Measurements from ENCODE around the gene ARG2. TPM values are rescaled to one million over a fixed set of nuclear protein-coding genes. Genes with fewer than 3 reads are reported as not detected.

The ARG2 gene
- total RNA-seq, 1 donor from 2014 or later, result 9.5 TPM

- DNase-seq (ENCODE audit: low spot score), result no peak
Measured at GRCh38 chr14:67638642-67639041, 18.9 kb downstream of the ARG2 start.

GRCh38 chr14:67641480-67641879 is 21.8 kb downstream of the ARG2 start:
- DNase-seq (ENCODE audit: low spot score), result no peak

DNA sequence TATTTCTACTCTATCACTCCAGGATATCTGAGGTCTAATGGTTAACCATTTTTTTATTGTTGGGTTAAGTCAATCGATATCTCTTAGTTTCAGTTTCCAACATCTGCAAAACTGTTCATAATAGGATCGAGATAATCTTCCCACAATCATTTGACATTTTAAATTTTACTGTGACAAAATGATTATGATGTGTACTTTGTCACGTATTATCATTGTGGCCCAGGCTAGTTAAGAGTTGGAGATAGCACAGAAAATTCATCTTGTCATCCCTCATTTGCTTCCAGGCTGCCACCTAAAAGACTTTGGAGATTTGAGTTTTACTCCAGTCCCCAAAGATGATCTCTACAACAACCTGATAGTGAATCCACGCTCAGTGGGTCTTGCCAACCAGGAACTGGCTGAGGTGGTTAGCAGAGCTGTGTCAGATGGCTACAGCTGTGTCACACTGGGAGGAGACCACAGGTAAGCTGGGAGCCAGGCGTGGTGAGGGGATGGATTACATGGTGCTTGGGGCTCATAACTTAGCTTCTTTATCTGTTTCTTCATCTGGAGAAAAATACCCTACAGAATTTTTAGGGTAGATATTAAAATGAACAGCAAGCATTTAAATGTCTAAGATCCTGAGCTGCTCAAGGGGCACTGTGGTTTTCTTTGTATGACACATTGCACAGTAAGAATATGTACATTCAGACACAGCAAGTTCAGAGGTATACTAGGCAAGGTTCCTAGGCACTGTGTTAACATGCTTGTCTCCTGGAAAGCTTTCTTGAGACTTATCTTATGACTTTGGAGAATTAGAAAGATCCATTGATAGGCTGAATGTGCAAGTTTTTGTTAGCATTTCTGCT is 22.4 kb downstream of the ARG2 start:
- DNase-seq (ENCODE audit: low spot score), result no peak

- no peak for DNase-seq (ENCODE audit: low spot score)
Measured at GRCh38 chr14:67643713-67644112, 24.0 kb downstream of the ARG2 start.

DNA sequence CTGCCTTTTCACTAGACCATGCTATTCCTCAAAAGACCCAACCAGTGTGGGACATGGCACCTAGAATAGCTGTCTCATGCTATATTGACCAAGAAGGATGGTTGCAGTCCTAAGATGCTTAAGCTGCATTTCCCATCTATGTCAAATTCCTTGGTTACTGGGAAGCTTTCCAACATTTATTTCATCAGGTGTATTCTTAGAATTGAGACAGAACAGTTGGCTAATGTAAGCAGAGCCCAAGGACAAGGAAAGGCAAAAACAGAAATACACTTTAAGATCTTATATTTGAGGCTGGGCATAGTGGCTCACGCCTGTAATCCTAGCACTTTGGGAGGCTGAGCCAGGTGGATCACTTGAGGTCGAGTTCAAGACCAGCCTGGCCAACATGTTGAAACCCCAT is 24.7 kb downstream of the ARG2 start:
- DNase-seq (ENCODE audit: low spot score), result no peak

GRCh38 chr14:67645414-67645813 is 25.7 kb downstream of the ARG2 start:
- DNase-seq (ENCODE audit: low spot score), result no peak

GRCh38 chr14:67646131-67646530 is 26.4 kb downstream of the ARG2 start:
- DNase-seq (ENCODE audit: low spot score), result no peak

DNA sequence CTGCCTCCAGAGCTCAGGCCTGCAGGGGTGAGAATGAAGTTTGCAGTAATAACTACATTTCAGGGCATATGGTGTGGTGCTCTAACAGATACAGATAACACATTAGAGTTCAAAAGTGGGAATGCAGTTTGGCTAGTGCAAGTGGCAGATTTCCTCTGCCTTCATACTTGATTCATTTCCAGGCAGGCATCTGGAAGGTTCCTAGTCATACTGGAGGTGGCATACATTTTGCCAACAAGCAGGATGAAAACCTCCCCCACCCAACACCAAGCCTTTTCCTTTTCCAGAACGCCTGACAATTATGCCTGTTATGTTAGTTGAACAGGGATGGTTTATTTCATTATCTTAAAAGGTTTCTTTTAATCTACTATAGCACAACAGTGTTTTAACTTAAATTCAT is 30.4 kb downstream of the ARG2 start:
- no peak for DNase-seq (ENCODE audit: low spot score)

DNA sequence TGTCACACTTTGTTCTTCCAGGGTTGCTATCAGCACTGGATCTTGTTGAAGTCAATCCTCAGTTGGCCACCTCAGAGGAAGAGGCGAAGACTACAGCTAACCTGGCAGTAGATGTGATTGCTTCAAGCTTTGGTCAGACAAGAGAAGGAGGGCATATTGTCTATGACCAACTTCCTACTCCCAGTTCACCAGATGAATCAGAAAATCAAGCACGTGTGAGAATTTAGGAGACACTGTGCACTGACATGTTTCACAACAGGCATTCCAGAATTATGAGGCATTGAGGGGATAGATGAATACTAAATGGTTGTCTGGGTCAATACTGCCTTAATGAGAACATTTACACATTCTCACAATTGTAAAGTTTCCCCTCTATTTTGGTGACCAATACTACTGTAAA is 31.0 kb downstream of the ARG2 start:
- no peak for DNase-seq (ENCODE audit: low spot score)

GRCh38 chr14:67652189-67652588 is 32.5 kb downstream of the ARG2 start:
- DNase-seq (ENCODE audit: low spot score), result no peak

DNA sequence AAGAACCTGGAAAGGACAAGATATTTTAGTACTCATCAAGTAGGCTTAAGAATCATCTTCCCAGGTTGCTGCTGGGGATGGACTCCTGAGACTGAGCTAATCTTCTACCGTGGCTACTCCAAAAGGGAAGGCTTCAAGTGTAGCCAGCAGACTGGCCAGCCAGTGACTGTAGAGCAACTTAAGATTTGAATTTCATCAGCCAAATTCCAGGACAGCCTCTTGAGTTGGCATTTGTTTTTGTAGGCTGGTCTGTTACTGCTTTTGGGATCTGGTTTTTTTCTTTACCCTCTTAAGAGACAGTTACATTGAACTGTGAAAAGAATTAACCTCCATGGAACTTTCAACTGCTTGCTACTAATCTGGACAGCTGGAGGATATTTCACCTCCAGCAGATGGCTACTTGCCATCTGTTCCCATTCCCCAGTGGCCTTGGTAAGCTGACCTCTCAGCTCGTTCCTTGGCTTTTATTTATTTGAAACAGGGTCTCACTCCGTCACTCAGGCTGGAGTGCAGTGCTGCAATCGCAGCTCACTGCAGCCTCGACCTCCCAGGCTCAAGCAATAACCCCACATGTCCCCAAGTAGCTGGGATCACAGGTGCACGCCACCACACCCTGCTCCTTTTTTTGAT is 34.0 kb downstream of the ARG2 start:
- DNase-seq (ENCODE audit: low spot score), result no peak

GRCh38 chr14:67663633-67664032 is 43.9 kb downstream of the ARG2 start:
- no peak for DNase-seq (ENCODE audit: low spot score)

DNA sequence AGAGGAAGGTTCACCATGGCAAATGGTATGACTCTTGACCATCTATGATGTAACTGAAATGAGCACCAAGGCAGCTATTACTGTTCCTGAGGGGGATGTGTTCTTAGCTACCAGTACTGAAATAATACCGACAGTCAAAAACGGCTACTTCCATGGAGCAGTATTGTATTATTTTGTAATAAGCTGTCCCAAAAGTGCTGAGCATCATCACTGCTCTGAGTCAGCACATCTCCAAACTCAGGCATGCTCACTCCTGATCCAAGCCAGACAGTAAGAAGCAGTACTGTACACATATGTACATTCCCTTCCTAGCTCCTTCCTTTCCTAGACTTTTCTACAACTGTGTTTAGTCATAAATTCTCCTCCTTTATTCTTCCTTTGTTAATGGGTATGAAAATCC is 46.1 kb downstream of the ARG2 start:
- DNase-seq (ENCODE audit: low spot score), result no peak

GRCh38 chr14:67666750-67667449 is 47.2 kb downstream of the ARG2 start:
- DNase-seq (ENCODE audit: low spot score), result peak; percentile 32

DNA sequence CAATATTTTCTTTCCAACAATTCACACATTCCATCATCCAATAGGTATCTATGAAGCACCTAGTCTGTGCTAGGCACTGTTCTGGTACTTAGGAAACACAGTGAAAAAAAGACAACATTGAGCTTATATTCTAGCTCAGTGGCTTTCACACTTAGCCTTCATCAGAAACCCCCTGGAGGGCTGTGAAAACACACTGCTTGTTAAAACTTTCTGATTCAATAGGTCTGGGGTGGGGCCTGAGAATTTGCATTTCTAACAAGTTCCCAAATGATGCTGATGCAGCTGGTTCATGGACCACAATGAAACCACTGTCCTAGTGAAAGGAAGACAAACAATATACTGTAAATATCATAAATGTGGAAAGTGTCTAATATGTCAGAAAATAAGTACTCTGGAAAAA is 48.8 kb downstream of the ARG2 start:
- no peak for DNase-seq (ENCODE audit: low spot score)

DNA sequence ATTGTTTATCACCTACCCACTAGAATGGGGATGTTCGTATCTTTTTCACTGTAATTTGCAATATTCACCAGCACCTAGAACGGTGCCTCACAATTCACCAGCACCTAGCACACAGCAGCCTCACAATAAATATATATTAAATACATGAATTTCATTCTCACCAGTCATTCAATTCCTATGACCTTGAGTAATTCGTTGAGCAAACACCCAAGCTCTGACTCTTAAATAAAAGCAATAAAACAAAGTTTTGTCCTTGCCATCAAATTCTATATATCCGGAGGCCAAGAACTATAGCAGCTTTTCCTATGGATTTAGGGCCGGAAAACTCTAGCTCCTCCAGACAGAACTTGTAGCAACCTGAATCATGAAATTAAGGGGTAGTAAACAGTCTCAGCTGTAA is 53.7 kb downstream of the ARG2 start:
- DNase-seq (ENCODE audit: low spot score), result no peak

- peak; percentile 61 for DNase-seq (ENCODE audit: low spot score)
Measured at GRCh38 chr14:67674139-67674479, 54.4 kb downstream of the ARG2 start.

- DNase-seq (ENCODE audit: low spot score), result peak; percentile 75
Measured at GRCh38 chr14:67674480-67675218, 54.9 kb downstream of the ARG2 start, which contains the start of gene VTI1B. VTI1B (minus strand) TSS chr14:67674632; CDS start chr14:67674489, 143 bp downstream.

DNA sequence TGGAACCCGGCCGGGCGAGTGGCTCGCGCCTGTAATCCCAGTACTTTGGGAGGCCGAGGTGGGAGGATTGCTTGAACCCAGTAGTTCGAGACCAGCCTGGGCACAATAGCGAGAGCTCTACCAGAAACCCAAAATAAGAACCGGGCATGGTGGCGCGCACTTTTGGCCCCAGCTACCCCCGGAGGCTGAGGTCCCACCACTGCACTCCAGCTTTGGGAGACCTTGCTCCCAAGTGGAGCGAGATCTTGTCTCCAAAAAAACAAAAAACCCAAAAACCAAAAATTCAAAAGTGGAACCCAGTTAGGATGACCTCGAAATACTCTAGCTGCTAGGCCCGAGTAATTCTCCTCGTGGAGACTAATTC is 55.5 kb downstream of the ARG2 start:
- DNase-seq (ENCODE audit: low spot score), result no peak

DNA sequence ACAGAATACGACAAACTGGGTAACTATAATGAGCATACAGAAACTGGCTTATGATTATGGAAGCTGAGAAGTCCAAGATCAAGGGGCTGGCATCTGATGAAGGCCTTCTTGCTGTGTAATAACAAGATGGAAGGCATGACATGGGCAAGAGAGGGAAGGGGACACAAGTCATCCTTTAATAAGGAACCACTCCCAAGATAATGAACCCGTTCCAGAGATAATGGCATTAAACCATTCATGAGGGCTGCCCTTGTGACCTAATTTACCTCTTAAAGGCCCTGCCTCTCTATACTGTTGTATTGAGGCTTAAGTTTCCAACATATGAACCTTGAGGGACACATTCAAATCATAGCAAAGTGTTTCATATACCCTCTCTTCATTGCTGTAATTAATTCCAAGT is 59.3 kb downstream of the ARG2 start:
- DNase-seq (ENCODE audit: low spot score), result no peak

DNA sequence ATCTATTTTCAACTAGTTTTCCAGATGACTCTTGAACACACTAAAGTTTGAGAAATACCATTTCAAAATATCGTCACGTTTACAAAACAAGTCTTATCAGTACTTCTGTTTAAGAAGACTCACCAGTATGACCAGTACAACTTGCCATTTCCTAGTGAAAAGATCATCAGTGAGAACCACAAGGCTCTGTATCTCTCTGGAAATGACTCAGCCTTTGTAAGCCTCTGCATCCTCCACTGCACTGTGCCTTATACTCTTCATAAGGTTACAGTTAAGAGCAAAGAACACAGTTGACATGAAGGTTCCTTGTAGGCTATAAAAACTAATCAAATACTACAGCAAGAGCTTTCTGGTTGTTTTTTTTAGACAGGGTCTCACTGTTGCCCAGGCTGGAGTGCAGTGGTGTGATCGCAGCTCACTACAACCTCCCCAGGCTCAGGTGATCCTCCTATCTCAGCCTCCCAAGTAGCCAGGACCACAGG is 60.4 kb downstream of the ARG2 start:
- no peak for DNase-seq (ENCODE audit: low spot score)

DNA sequence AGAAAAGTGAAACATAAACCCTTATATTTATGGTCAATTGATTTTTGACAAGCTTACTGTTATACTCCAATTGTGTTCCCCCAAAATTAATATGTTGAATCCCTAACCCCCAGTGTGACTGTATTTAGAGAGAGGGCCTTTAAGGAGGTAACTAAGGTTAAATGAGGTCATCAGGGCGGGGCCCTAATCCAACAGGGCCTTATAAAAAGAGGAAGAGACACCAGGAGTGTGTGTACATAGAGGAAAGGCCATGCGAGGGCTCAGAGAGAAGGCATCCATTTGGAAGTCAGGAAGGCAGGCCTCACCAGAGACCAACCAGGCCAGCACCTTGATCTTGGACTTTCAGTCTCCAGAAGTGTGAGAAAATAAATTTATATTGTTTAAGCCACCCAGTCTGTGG is 61.2 kb downstream of the ARG2 start:
- DNase-seq (ENCODE audit: low spot score), result no peak

Measured in mucosa of gallbladder (tissue), 1 donor.